Measurements from ENCODE around the gene MARCHF11. TPM values are rescaled to one million over a fixed set of nuclear protein-coding genes. Genes with fewer than 3 reads are reported as not detected.

The MARCHF11 gene
- total RNA-seq, 6 experiments from 2014 or later: not detected

GRCh38 chr5:16131878-16132277 is 47.7 kb downstream of the MARCHF11 start:
- H3K4me3 ChIP-seq: no peak overlapping the region
- ATAC-seq (no peak), DNase-seq (no peak)
- TF ChIP-seq CTCF (IDR thresholded peaks at IDR 0.05): no peak
- no peak for TF ChIP-seq POLR2A (IDR thresholded peaks at IDR 0.05)
- H3K9me3 ChIP-seq: no peaks in the 10 kb centered on the region
- intact Hi-C loops (cut with DNase I): no loop called here
- no peak overlapping the region for H3K27ac ChIP-seq
- H3K36me3 ChIP-seq: no peaks in the 10 kb centered on the region
- no peaks in the 10 kb centered on the region for H3K27me3 ChIP-seq
- no peaks in the 10 kb centered on the region for H3K4me1 ChIP-seq
- 63% methylated on average over 5 of the region's 5 CpGs for WGBS (ENCODE audit: insufficient coverage, low coverage, low lambda C conversion rate, missing lambda C conversion rate)

- Histone ChIP-seq H3K4me3 (no peak overlapping the region), H3K27me3 (no peaks in the 10 kb centered on the region), H3K36me3 (no peaks in the 10 kb centered on the region), H3K4me1 (no peaks in the 10 kb centered on the region), H3K9me3 (no peaks in the 10 kb centered on the region), H3K27ac (no peak overlapping the region)
- intact Hi-C loops (cut with DNase I): no loop called here
- DNase-seq (no peak), ATAC-seq (no peak)
- 35% methylated on average over 5 of the region's 5 CpGs for WGBS (ENCODE audit: insufficient coverage, low coverage, low lambda C conversion rate, missing lambda C conversion rate)
- TF ChIP-seq POLR2A (IDR thresholded peaks at IDR 0.05): no peak
- no peak for TF ChIP-seq CTCF (IDR thresholded peaks at IDR 0.05)
Observed at GRCh38 chr5:16128944-16129343, 50.6 kb downstream of the MARCHF11 start.

GRCh38 chr5:16127865-16128544 is 51.6 kb downstream of the MARCHF11 start:
- WGBS (ENCODE audit: insufficient coverage, low coverage, low lambda C conversion rate, missing lambda C conversion rate): 26% methylated on average over 4 of the region's 4 CpGs
- Histone ChIP-seq H3K27me3 (no peaks in the 10 kb centered on the region), H3K27ac (no peak overlapping the region), H3K9me3 (no peaks in the 10 kb centered on the region), H3K4me1 (no peaks in the 10 kb centered on the region), H3K36me3 (no peaks in the 10 kb centered on the region), H3K4me3 (no peak overlapping the region)
- TF ChIP-seq POLR2A (IDR thresholded peaks at IDR 0.05) (no peak), CTCF (IDR thresholded peaks at IDR 0.05) (no peak)
- intact Hi-C loops (cut with DNase I): no loop called here
- ATAC-seq (no peak), DNase-seq (no peak)

GRCh38 chr5:16120579-16120978 is 59.0 kb downstream of the MARCHF11 start:
- Histone ChIP-seq H3K4me3 (no peak overlapping the region), H3K27ac (no peak overlapping the region), H3K27me3 (no peaks in the 10 kb centered on the region), H3K4me1 (no peaks in the 10 kb centered on the region), H3K36me3 (no peaks in the 10 kb centered on the region), H3K9me3 (no peaks in the 10 kb centered on the region)
- DNase-seq: no peak
- TF ChIP-seq POLR2A (IDR thresholded peaks at IDR 0.05) (no peak), CTCF (IDR thresholded peaks at IDR 0.05) (no peak)
- intact Hi-C loops (cut with DNase I): no loop called here
- no peak for ATAC-seq
- WGBS (ENCODE audit: insufficient coverage, low coverage, low lambda C conversion rate, missing lambda C conversion rate): 53% methylated on average over 3 of the region's 3 CpGs

Measured in right lobe of liver (tissue), 6 donors.